Mesodermal cell (in vitro differentiated cells): ENCODE results near the gene GPC3.

Experiments
- H3K27ac ChIP-seq: 2 replicates; pipeline ENCODE4 v1.7.0; 2013; ENCODE audit warnings: mild to moderate bottlenecking, low read depth, low read length, moderate library complexity; ENCODE audit not compliant: severe bottlenecking
- H3K36me3 ChIP-seq: 2 replicates; pipeline ENCODE4 v1.7.1; 2013; ENCODE audit warnings: mild to moderate bottlenecking, low read length, moderate library complexity; ENCODE audit not compliant: control insufficient read depth, insufficient read depth
- H3K4me1 ChIP-seq: one replicate; pipeline ENCODE4 v1.7.1; 2013; ENCODE audit warnings: mild to moderate bottlenecking, low read length; ENCODE audit not compliant: insufficient read depth, control insufficient read depth, poor library complexity, severe bottlenecking
- H3K4me3 ChIP-seq: 2 replicates; pipeline ENCODE4 v1.7.0; 2013; ENCODE audit warnings: low read length, control low read depth, mild to moderate bottlenecking; ENCODE audit not compliant: insufficient read depth, poor library complexity, severe bottlenecking; ENCODE audit errors: extremely low read depth
- H3K9me3 ChIP-seq: 2 replicates; pipeline ENCODE4 v1.7.1; 2013; ENCODE audit warnings: mild to moderate bottlenecking, low read length, moderate library complexity; ENCODE audit not compliant: control insufficient read depth
- WGBS, 2 experiments: methylation state at CpG; one replicate each; pipeline ENCODE4 v1.1.5; 2013; ENCODE audit warnings: missing lambda C conversion rate in 2 of 2; ENCODE audit not compliant: insufficient coverage in 2 of 2; 5-methylcytosine and 5-hydroxymethylcytosine counted together

Gene GPC3

GRCh38 chrX:133588827-133589226 is 396.6 kb downstream of the GPC3 start:
- Histone ChIP-seq H3K9me3 (no peaks in the 10 kb centered on the region), H3K27ac (no peak overlapping the region), H3K36me3 (no peaks in the 10 kb centered on the region), H3K4me1 (peaks cover 2% of the 10 kb centered on the region), H3K4me3 (no peak overlapping the region)
- WGBS, 2 experiments, result no CpG with 5 or more reads among the region's 1 CpG

GRCh38 chrX:133587818-133588217 is 397.6 kb downstream of the GPC3 start:
- no peak overlapping the region for H3K4me3 ChIP-seq
- H3K4me1 ChIP-seq, result peaks cover 2% of the 10 kb centered on the region
- H3K27ac ChIP-seq, result no peak overlapping the region
- no CpG with 5 or more reads among the region's 4 CpGs for WGBS, 2 experiments
- H3K36me3 ChIP-seq, result no peaks in the 10 kb centered on the region
- no peaks in the 10 kb centered on the region for H3K9me3 ChIP-seq

GRCh38 chrX:133587071-133587470 is 398.3 kb downstream of the GPC3 start:
- Histone ChIP-seq H3K36me3 (no peaks in the 10 kb centered on the region), H3K27ac (no peak overlapping the region), H3K4me3 (no peak overlapping the region), H3K4me1 (peaks cover 2% of the 10 kb centered on the region), H3K9me3 (no peaks in the 10 kb centered on the region)
- no CpG with 5 or more reads among the region's 4 CpGs for WGBS, 2 experiments

GRCh38 chrX:133586443-133586842 is 399.0 kb downstream of the GPC3 start:
- H3K27ac ChIP-seq, result no peak overlapping the region
- H3K36me3 ChIP-seq, result no peaks in the 10 kb centered on the region
- no CpG with 5 or more reads among the region's 4 CpGs for WGBS, 2 experiments
- no peaks in the 10 kb centered on the region for H3K9me3 ChIP-seq
- no peak overlapping the region for H3K4me3 ChIP-seq
- peaks cover 2% of the 10 kb centered on the region for H3K4me1 ChIP-seq

- no peaks in the 10 kb centered on the region for H3K9me3 ChIP-seq
- no CpG with 5 or more reads among the region's 2 CpGs for WGBS, 2 experiments
- no peak overlapping the region for H3K4me3 ChIP-seq
- peaks cover 2% of the 10 kb centered on the region for H3K4me1 ChIP-seq
- H3K36me3 ChIP-seq, result no peaks in the 10 kb centered on the region
- H3K27ac ChIP-seq, result no peak overlapping the region
Measured at GRCh38 chrX:133583825-133584224, 401.6 kb downstream of the GPC3 start.

- WGBS, 2 experiments, result no CpG with 5 or more reads among the region's 3 CpGs
- Histone ChIP-seq H3K36me3 (no peaks in the 10 kb centered on the region), H3K27ac (no peak overlapping the region), H3K4me1 (no peaks in the 10 kb centered on the region), H3K4me3 (no peak overlapping the region), H3K9me3 (no peaks in the 10 kb centered on the region)
Measured at GRCh38 chrX:133580625-133581024, 404.8 kb downstream of the GPC3 start.

GRCh38 chrX:133579631-133580030 is 405.8 kb downstream of the GPC3 start:
- no CpG with 5 or more reads among the region's 6 CpGs for WGBS, 2 experiments
- H3K4me3 ChIP-seq, result no peak overlapping the region
- no peak overlapping the region for H3K27ac ChIP-seq
- no peaks in the 10 kb centered on the region for H3K4me1 ChIP-seq
- H3K36me3 ChIP-seq, result no peaks in the 10 kb centered on the region
- no peaks in the 10 kb centered on the region for H3K9me3 ChIP-seq

- WGBS, 2 experiments, result 92% methylated on average over 2 of the region's 3 CpGs; no CpG with 5 or more reads in 1 of the 2 experiments
- Histone ChIP-seq H3K36me3 (no peaks in the 10 kb centered on the region), H3K9me3 (no peaks in the 10 kb centered on the region), H3K4me1 (no peaks in the 10 kb centered on the region), H3K27ac (no peak overlapping the region), H3K4me3 (no peak overlapping the region)
Measured at GRCh38 chrX:133576876-133577275, 408.5 kb downstream of the GPC3 start.

GRCh38 chrX:133575501-133576136 is 409.8 kb downstream of the GPC3 start:
- Histone ChIP-seq H3K27ac (no peak overlapping the region), H3K36me3 (no peaks in the 10 kb centered on the region), H3K9me3 (no peaks in the 10 kb centered on the region), H3K4me3 (no peak overlapping the region), H3K4me1 (no peaks in the 10 kb centered on the region)
- 100% methylated on average over 1 of the region's 5 CpGs; no CpG with 5 or more reads in 1 of the 2 experiments for WGBS, 2 experiments

- Histone ChIP-seq H3K4me3 (no peak overlapping the region), H3K9me3 (no peaks in the 10 kb centered on the region), H3K36me3 (no peaks in the 10 kb centered on the region), H3K4me1 (no peaks in the 10 kb centered on the region), H3K27ac (no peak overlapping the region)
- no CpG with 5 or more reads among the region's 2 CpGs for WGBS, 2 experiments
Measured at GRCh38 chrX:133574716-133575115, 410.7 kb downstream of the GPC3 start.

- Histone ChIP-seq H3K4me1 (no peaks in the 10 kb centered on the region), H3K4me3 (no peak overlapping the region), H3K36me3 (no peaks in the 10 kb centered on the region), H3K27ac (no peak overlapping the region), H3K9me3 (no peaks in the 10 kb centered on the region)
- whole genome bisulfite sequencing, 2 experiments, result no CpG with 5 or more reads among the region's 1 CpG
Measured at GRCh38 chrX:133570549-133570948, 414.8 kb downstream of the GPC3 start.
